ENCODE measurements around the gene RAP1GDS1. TPM values are rescaled to one million over a fixed set of nuclear protein-coding genes. Genes with fewer than 3 reads are reported as not detected.

Gene RAP1GDS1
- total RNA-seq, 4 donors from 2014 or later = 19.4 to 38.0 (median 33.9) TPM

- intact Hi-C loops (cut with DNase I) = no loop called here
- no peak for DNase-seq
- Histone ChIP-seq H3K36me3 (peaks cover 0 to 41% (median 0%) of the 10 kb centered on the region in 3 donors), H3K27ac (no peak overlapping the region), H3K4me1 (peaks cover 0 to 16% (median 4%) of the 10 kb centered on the region in 3 donors), H3K4me3 (no peak overlapping the region), H3K9me3 (no peaks in the 10 kb centered on the region), H3K27me3 (no peaks in the 10 kb centered on the region)
- no peak for TF ChIP-seq POLR2A (IDR thresholded peaks at IDR 0.05)
- WGBS, 2 donors = 24 to 33% methylated on average over 1 to 2 of the region's 6 CpGs
Measured at GRCh38 chr4:98434816-98435215, 173.6 kb downstream of the RAP1GDS1 start.

- DNase-seq = no peak
- Histone ChIP-seq H3K9me3 (no peaks in the 10 kb centered on the region), H3K27me3 (no peaks in the 10 kb centered on the region), H3K36me3 (peaks cover 0 to 43% (median 0%) of the 10 kb centered on the region in 3 donors), H3K27ac (no peak overlapping the region), H3K4me3 (no peak overlapping the region), H3K4me1 (peaks cover 0 to 24% (median 8%) of the 10 kb centered on the region in 3 donors)
- no peak for TF ChIP-seq CTCF (IDR thresholded peaks at IDR 0.05)
- intact Hi-C loops (cut with DNase I) = no loop called here
Measured at GRCh38 chr4:98444371-98444770, 183.2 kb downstream of the RAP1GDS1 start.

- H3K4me1 ChIP-seq = peaks cover 0 to 24% (median 8%) of the 10 kb centered on the region in 3 donors
- WGBS, 2 donors = 43 to 49% methylated on average over 10 of the region's 10 CpGs
- DNase-seq = no peak
- intact Hi-C loops (cut with DNase I) = no loop called here
- peaks cover 0 to 27% (median 0%) of the 10 kb centered on the region in 3 donors for H3K36me3 ChIP-seq
- no peaks in the 10 kb centered on the region for H3K9me3 ChIP-seq
- no peak for TF ChIP-seq POLR2A (IDR thresholded peaks at IDR 0.05)
- TF ChIP-seq CTCF (IDR thresholded peaks at IDR 0.05) = no peak
- H3K27me3 ChIP-seq = no peaks in the 10 kb centered on the region
- H3K4me3 ChIP-seq = no peak overlapping the region
- H3K27ac ChIP-seq = peak overlapping the region; percentile 3 to 56 (median 18)
Measured at GRCh38 chr4:98446499-98447375, 185.6 kb downstream of the RAP1GDS1 start.

GRCh38 chr4:98447648-98448047 is 186.5 kb downstream of the RAP1GDS1 start:
- TF ChIP-seq CTCF (IDR thresholded peaks at IDR 0.05) (no peak), POLR2A (IDR thresholded peaks at IDR 0.05) (no peak)
- peak overlapping the region in 2 of 4 donors; percentile 12 to 56 for H3K27ac ChIP-seq
- H3K27me3 ChIP-seq = no peaks in the 10 kb centered on the region
- peaks cover 0 to 5% (median 0%) of the 10 kb centered on the region in 3 donors for H3K9me3 ChIP-seq
- 81 to 84% methylated on average over 5 of the region's 5 CpGs for WGBS, 2 donors
- no peak overlapping the region for H3K4me3 ChIP-seq
- H3K36me3 ChIP-seq = peaks cover 0 to 18% (median 0%) of the 10 kb centered on the region in 3 donors
- H3K4me1 ChIP-seq = peaks cover 0 to 24% (median 8%) of the 10 kb centered on the region in 3 donors
- intact Hi-C loops (cut with DNase I) = no loop called here
- DNase-seq = no peak

- peaks cover 0 to 6% (median 0%) of the 10 kb centered on the region in 3 donors for H3K9me3 ChIP-seq
- H3K4me3 ChIP-seq = no peak overlapping the region
- peaks cover 0 to 24% (median 8%) of the 10 kb centered on the region in 3 donors for H3K4me1 ChIP-seq
- H3K27ac ChIP-seq = no peak overlapping the region
- peaks cover 0 to 7% (median 0%) of the 10 kb centered on the region in 3 donors for H3K36me3 ChIP-seq
- no peak for DNase-seq
- intact Hi-C loops (cut with DNase I) = no loop called here
- TF ChIP-seq CTCF (IDR thresholded peaks at IDR 0.05) = no peak
- no peak for TF ChIP-seq POLR2A (IDR thresholded peaks at IDR 0.05)
- H3K27me3 ChIP-seq = no peaks in the 10 kb centered on the region
Measured at GRCh38 chr4:98448908-98449307, 187.7 kb downstream of the RAP1GDS1 start.
